ENCODE results near the gene ATXN10. TPM values are rescaled to one million over a fixed set of nuclear protein-coding genes. Genes with fewer than 3 reads are reported as not detected.

The ATXN10 gene
- total and polyA plus RNA-seq, 2 of the 13 experiments (the other 11 are each of a cell fraction or from before 2014, with no cell fraction given): 60.1 to 194 TPM

DNA sequence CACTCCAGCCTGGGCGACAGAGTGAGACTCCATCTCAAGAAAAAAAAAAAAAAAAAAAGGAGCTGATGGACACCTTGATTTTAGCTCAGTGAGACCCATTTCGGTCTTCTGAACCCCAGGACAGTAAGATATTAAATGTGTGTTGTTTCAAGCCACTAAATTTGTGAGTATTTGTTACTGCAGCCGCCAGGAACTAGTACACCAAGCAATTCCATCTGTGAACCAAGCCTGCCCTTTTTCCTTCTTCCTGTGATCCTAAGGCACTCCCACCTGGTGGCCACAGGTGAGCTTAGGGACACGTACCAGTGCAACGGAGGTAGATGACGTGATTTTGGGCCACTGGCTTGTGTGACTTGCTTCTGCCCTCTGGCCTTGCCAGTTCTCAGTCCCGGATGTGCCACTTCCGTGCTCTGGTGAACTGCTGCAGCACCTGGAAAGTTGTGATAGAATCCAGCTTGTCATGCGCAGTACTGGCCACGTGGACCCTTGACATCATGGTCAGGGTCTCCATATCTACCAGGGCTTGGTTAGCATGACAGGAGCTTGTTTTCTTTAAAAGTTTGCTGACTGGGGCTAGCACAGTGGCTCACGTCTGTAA lies 19.6 kb upstream of the ATXN10 start (continued):
- TF ChIP-seq MAFG (CRISPR knock-in tag; IDR thresholded peaks at IDR 0.05): no peak
- TF ChIP-seq ZNF225 (CRISPR knock-in tag; IDR thresholded peaks at IDR 0.05): no peak
- TF ChIP-seq, protein P1, sequence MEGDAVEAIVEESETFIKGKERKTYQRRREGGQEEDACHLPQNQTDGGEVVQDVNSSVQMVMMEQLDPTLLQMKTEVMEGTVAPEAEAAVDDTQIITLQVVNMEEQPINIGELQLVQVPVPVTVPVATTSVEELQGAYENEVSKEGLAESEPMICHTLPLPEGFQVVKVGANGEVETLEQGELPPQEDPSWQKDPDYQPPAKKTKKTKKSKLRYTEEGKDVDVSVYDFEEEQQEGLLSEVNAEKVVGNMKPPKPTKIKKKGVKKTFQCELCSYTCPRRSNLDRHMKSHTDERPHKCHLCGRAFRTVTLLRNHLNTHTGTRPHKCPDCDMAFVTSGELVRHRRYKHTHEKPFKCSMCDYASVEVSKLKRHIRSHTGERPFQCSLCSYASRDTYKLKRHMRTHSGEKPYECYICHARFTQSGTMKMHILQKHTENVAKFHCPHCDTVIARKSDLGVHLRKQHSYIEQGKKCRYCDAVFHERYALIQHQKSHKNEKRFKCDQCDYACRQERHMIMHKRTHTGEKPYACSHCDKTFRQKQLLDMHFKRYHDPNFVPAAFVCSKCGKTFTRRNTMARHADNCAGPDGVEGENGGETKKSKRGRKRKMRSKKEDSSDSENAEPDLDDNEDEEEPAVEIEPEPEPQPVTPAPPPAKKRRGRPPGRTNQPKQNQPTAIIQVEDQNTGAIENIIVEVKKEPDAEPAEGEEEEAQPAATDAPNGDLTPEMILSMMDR (CRISPR knock-in tag; IDR thresholded peaks at IDR 0.05): peak; percentile 20; the same call in 1 of the 2 replicates
- no peak for TF ChIP-seq ZMYM3 (CRISPR knock-in tag; IDR thresholded peaks at IDR 0.05)
- no peak for TF ChIP-seq ZNF562 (CRISPR knock-in tag; IDR thresholded peaks at IDR 0.05; ENCODE audit: borderline replicate concordance)
- TF ChIP-seq, protein P2, sequence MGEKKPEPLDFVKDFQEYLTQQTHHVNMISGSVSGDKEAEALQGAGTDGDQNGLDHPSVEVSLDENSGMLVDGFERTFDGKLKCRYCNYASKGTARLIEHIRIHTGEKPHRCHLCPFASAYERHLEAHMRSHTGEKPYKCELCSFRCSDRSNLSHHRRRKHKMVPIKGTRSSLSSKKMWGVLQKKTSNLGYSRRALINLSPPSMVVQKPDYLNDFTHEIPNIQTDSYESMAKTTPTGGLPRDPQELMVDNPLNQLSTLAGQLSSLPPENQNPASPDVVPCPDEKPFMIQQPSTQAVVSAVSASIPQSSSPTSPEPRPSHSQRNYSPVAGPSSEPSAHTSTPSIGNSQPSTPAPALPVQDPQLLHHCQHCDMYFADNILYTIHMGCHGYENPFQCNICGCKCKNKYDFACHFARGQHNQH (CRISPR knock-in tag; IDR thresholded peaks at IDR 0.05): no peak
- TF ChIP-seq, protein P3, sequence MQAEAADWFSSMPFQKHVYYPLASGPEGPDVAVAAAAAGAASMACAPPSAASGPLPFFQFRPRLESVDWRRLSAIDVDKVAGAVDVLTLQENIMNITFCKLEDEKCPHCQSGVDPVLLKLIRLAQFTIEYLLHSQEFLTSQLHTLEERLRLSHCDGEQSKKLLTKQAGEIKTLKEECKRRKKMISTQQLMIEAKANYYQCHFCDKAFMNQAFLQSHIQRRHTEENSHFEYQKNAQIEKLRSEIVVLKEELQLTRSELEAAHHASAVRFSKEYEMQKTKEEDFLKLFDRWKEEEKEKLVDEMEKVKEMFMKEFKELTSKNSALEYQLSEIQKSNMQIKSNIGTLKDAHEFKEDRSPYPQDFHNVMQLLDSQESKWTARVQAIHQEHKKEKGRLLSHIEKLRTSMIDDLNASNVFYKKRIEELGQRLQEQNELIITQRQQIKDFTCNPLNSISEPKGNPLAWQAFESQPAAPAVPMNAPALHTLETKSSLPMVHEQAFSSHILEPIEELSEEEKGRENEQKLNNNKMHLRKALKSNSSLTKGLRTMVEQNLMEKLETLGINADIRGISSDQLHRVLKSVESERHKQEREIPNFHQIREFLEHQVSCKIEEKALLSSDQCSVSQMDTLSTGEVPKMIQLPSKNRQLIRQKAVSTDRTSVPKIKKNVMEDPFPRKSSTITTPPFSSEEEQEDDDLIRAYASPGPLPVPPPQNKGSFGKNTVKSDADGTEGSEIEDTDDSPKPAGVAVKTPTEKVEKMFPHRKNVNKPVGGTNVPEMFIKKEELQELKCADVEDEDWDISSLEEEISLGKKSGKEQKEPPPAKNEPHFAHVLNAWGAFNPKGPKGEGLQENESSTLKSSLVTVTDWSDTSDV (CRISPR knock-in tag; IDR thresholded peaks at IDR 0.05): no peak
- TF ChIP-seq FOXJ3 (CRISPR knock-in tag; IDR thresholded peaks at IDR 0.05; ENCODE audit: borderline replicate concordance): no peak
- TF ChIP-seq MEIS1 (CRISPR knock-in tag; IDR thresholded peaks at IDR 0.05; ENCODE audit: borderline replicate concordance): no peak
- 0 out of 2 replicates have a peak, but pooled peaks have one; percentile 2 for TF ChIP-seq ZNF788 (CRISPR knock-in tag; IDR thresholded peaks at IDR 0.05; ENCODE audit: borderline replicate concordance)
- 0 out of 2 replicates have a peak, but pooled peaks have one; percentile 2 for TF ChIP-seq MYC (CRISPR knock-in tag; IDR thresholded peaks at IDR 0.05; ENCODE audit: borderline replicate concordance)
- no peak for TF ChIP-seq PPARG (CRISPR knock-in tag; conservative IDR thresholded peaks at IDR 0.05)
- TF ChIP-seq, protein P4, sequence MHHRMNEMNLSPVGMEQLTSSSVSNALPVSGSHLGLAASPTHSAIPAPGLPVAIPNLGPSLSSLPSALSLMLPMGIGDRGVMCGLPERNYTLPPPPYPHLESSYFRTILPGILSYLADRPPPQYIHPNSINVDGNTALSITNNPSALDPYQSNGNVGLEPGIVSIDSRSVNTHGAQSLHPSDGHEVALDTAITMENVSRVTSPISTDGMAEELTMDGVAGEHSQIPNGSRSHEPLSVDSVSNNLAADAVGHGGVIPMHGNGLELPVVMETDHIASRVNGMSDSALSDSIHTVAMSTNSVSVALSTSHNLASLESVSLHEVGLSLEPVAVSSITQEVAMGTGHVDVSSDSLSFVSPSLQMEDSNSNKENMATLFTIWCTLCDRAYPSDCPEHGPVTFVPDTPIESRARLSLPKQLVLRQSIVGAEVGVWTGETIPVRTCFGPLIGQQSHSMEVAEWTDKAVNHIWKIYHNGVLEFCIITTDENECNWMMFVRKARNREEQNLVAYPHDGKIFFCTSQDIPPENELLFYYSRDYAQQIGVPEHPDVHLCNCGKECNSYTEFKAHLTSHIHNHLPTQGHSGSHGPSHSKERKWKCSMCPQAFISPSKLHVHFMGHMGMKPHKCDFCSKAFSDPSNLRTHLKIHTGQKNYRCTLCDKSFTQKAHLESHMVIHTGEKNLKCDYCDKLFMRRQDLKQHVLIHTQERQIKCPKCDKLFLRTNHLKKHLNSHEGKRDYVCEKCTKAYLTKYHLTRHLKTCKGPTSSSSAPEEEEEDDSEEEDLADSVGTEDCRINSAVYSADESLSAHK (CRISPR knock-in tag; IDR thresholded peaks at IDR 0.05; ENCODE audit: borderline replicate concordance): no peak
- no peak; a peak in 1 of 4 replicates for TF ChIP-seq KLF16 (CRISPR knock-in tag; IDR thresholded peaks at IDR 0.05)
- no peak for TF ChIP-seq ZNF224 (CRISPR knock-in tag; IDR thresholded peaks at IDR 0.05)
- 0 out of 2 replicates have a peak, but pooled peaks have one; percentile 18 for TF ChIP-seq JUND (CRISPR knock-in tag; IDR thresholded peaks at IDR 0.05)
- 0 out of 2 replicates have a peak, but pooled peaks have one; percentile 24 for TF ChIP-seq MXD3 (CRISPR knock-in tag; IDR thresholded peaks at IDR 0.05)
- no peak for TF ChIP-seq PHF5A (CRISPR knock-in tag; IDR thresholded peaks at IDR 0.05; ENCODE audit: low read depth, unreplicated experiment)
- no peak for TF ChIP-seq ERF (CRISPR knock-in tag; IDR thresholded peaks at IDR 0.05)
- TF ChIP-seq ELF1 (CRISPR knock-in tag; IDR thresholded peaks at IDR 0.05): no peak
- peak; percentile 95 for TF ChIP-seq ZNF12 (CRISPR knock-in tag; IDR thresholded peaks at IDR 0.05)

All from HepG2 (cell line).